Endothelial cell of umbilical vein (primary cell): ENCODE data around the gene ITPRIPL2.
A peak's percentile ranks its signal among the peaks of the same experiment; 100 is the strongest.

Experiments
- EZH2 ChIP-seq: IDR thresholded peaks from 2 replicates; pipeline ENCODE4 v1.6.1; 2012; ENCODE audit warnings: borderline replicate concordance, low read depth, mild to moderate bottlenecking, moderate library complexity, low read length, inconsistent platforms; ENCODE audit not compliant: severe bottlenecking
- FOS ChIP-seq: IDR thresholded peaks from 2 replicates; pipeline ENCODE4 v1.6.1; 2011; ENCODE audit warnings: mild to moderate bottlenecking, low read length, moderate library complexity, borderline replicate concordance; ENCODE audit not compliant: insufficient read depth
- MYC ChIP-seq: IDR thresholded peaks from one replicate; pipeline ENCODE4 v1.6.1; 2011; ENCODE audit warnings: mild to moderate bottlenecking, low read depth, low read length
- POLR2A ChIP-seq: IDR thresholded peaks from 2 replicates; pipeline ENCODE4 v1.6.1; 2012; ENCODE audit warnings: low read depth, mild to moderate bottlenecking, control low read depth, low read length
- POLR2AphosphoS5 ChIP-seq: IDR thresholded peaks from 2 replicates; pipeline ENCODE4 v1.6.1; 2012; ENCODE audit warnings: low read depth, mild to moderate bottlenecking, control low read depth, low read length, moderate library complexity; ENCODE audit not compliant: insufficient read depth
- TF ChIP-seq, protein P1 (sequence below), 2 donors: IDR thresholded peaks; 1 replicate in 1 of 2; 2 replicates in 1 of 2; pipeline ENCODE4 v1.5.1; 2011; ENCODE audit warnings: low read length in 2 of 2, mild to moderate bottlenecking in 2 of 2, moderate library complexity in 2 of 2, control low read depth in 1 of 2, inconsistent platforms in 1 of 2, low read depth in 1 of 2; ENCODE audit not compliant: insufficient read depth in 1 of 2; ENCODE audit errors: extremely low read depth in 1 of 2

GRCh38 chr16:19118938-19119431, 5.2 kb downstream of the ITPRIPL2 start:
- TF ChIP-seq POLR2A (no peak), EZH2 (no peak), FOS (peak; percentile 84), POLR2AphosphoS5 (no peak), MYC (no peak)
- TF ChIP-seq, protein P1, sequence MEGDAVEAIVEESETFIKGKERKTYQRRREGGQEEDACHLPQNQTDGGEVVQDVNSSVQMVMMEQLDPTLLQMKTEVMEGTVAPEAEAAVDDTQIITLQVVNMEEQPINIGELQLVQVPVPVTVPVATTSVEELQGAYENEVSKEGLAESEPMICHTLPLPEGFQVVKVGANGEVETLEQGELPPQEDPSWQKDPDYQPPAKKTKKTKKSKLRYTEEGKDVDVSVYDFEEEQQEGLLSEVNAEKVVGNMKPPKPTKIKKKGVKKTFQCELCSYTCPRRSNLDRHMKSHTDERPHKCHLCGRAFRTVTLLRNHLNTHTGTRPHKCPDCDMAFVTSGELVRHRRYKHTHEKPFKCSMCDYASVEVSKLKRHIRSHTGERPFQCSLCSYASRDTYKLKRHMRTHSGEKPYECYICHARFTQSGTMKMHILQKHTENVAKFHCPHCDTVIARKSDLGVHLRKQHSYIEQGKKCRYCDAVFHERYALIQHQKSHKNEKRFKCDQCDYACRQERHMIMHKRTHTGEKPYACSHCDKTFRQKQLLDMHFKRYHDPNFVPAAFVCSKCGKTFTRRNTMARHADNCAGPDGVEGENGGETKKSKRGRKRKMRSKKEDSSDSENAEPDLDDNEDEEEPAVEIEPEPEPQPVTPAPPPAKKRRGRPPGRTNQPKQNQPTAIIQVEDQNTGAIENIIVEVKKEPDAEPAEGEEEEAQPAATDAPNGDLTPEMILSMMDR (IDR thresholded peaks at IDR 0.05; ENCODE audit: extremely low read depth in 1 of 2, insufficient read depth in 1 of 2, low read depth in 1 of 2, low read length in 2 of 2): no peak
